NCI-H2196 treated with DMSO at 0.1 percent for 48 hours (cell line): ENCODE results near the gene TMEM267.
"Not testable (repeated sequence)": the region's sequence is repeated elsewhere in the genome, so short reads cannot be mapped to it uniquely, and the experiment has no call there.

Experiments
- DNase-seq: peaks from one replicate; lab custom pipeline; 2025; ENCODE audit not compliant: unreplicated experiment; lab: John Stamatoyannopoulos, UW

The TMEM267 gene

GRCh38 chr5:43483298-43484105 is at the start of gene TMEM267:
Gene TMEM267 (minus strand): TSS chr5:43483865. CDS start chr5:43453969, 29,896 bp downstream.
- peak; percentile 94 for DNase-seq

GRCh38 chr5:43530648-43531047 is 47.0 kb upstream of the TMEM267 start:
- DNase-seq, result no peak

- DNase-seq, result no peak
These were observed 40.0 kb upstream of the TMEM267 start for GRCh38 chr5:43523662-43524072.

- no peak for DNase-seq
These were observed 37.0 kb upstream of the TMEM267 start for GRCh38 chr5:43520615-43521014.

- no peak for DNase-seq
These were observed 32.0 kb upstream of the TMEM267 start for GRCh38 chr5:43515678-43516048.

- DNase-seq, result peak; percentile 99
These were observed 31.4 kb upstream of the TMEM267 start, which contains the start of gene C5orf34 for GRCh38 chr5:43514816-43515677. Gene C5orf34 (minus strand): TSS chr5:43515148. CDS start chr5:43509339, 5,809 bp downstream.

- no peak for DNase-seq
These were observed 30.8 kb upstream of the TMEM267 start for GRCh38 chr5:43514471-43514815.

GRCh38 chr5:43514025-43514424 is 30.4 kb upstream of the TMEM267 start:
- DNase-seq, result no peak

GRCh38 chr5:43511062-43511461 is 27.4 kb upstream of the TMEM267 start:
- not testable (repeated sequence) for DNase-seq

GRCh38 chr5:43498581-43498980 is 14.9 kb upstream of the TMEM267 start:
- DNase-seq, result no peak

- DNase-seq, result no peak
These were observed 13.8 kb upstream of the TMEM267 start for GRCh38 chr5:43497311-43498104.

GRCh38 chr5:43491326-43491725 is 7.7 kb upstream of the TMEM267 start:
- DNase-seq, result no peak

GRCh38 chr5:43486353-43486752 is 2.7 kb upstream of the TMEM267 start:
- DNase-seq, result no peak

GRCh38 chr5:43485406-43485805 is 1.7 kb upstream of the TMEM267 start:
- DNase-seq, result no peak

- DNase-seq, result peak; percentile 74
These were observed 613 bp upstream of the TMEM267 start for GRCh38 chr5:43484106-43484849.

GRCh38 chr5:43482490-43483297 is 971 bp downstream of the TMEM267 start:
- DNase-seq, result no peak

- DNase-seq, result no peak
These were observed 13.8 kb downstream of the TMEM267 start for GRCh38 chr5:43469671-43470391.

GRCh38 chr5:43467100-43467499 is 16.6 kb downstream of the TMEM267 start:
- DNase-seq, result no peak

- DNase-seq, result not testable (repeated sequence)
These were observed 18.2 kb downstream of the TMEM267 start for GRCh38 chr5:43465455-43465854.
